NCI-H460 (cell line): ENCODE measurements around the gene MON2. TPM values are rescaled to one million over a fixed set of nuclear protein-coding genes. Genes with fewer than 3 reads are reported as not detected.
"Not testable (repeated sequence)": the region's sequence is repeated elsewhere in the genome, so short reads cannot be mapped to it uniquely, and the experiment has no call there.

Experiments used
- DNase-seq: peaks from one replicate; pipeline ENCODE4 v3.0.0-alpha.2; 2016; ENCODE audit warnings: low read depth; ENCODE audit errors: extremely low read depth
- total RNA-seq: library from RNA; depleted of rRNA; stranded (reverse); fragments of >200 nt; shearing (Covaris generic); gene quantifications from 2 replicates; pipeline ENCODE4 v1.2.3, GENCODE V29; 2014

The MON2 gene
- total RNA-seq, 1 experiment from 2014 or later = 22.4 TPM

GRCh38 chr12:62468935-62469334 lies 2.3 kb downstream of the MON2 start:
- DNase-seq = no peak

- DNase-seq = no peak
Observed at GRCh38 chr12:62469704-62470103, 3.1 kb downstream of the MON2 start.

GRCh38 chr12:62471734-62472133 lies 5.1 kb downstream of the MON2 start:
- no peak for DNase-seq

GRCh38 chr12:62472472-62472871 lies 5.8 kb downstream of the MON2 start:
- no peak for DNase-seq

GRCh38 chr12:62481843-62482540 lies 15.4 kb downstream of the MON2 start:
- no peak for DNase-seq

- no peak for DNase-seq
Observed at GRCh38 chr12:62482769-62483168, 16.1 kb downstream of the MON2 start.

- DNase-seq = no peak
Observed at GRCh38 chr12:62484233-62484632, 17.6 kb downstream of the MON2 start.

- DNase-seq = no peak
Observed at GRCh38 chr12:62505786-62506185, 39.2 kb downstream of the MON2 start.

GRCh38 chr12:62512901-62513300 lies 46.3 kb downstream of the MON2 start:
- DNase-seq = no peak

- DNase-seq = not testable (repeated sequence)
Observed at GRCh38 chr12:62514080-62514479, 47.5 kb downstream of the MON2 start.

- DNase-seq = no peak
Observed at GRCh38 chr12:62516927-62517326, 50.3 kb downstream of the MON2 start.

GRCh38 chr12:62517887-62518286 lies 51.3 kb downstream of the MON2 start:
- DNase-seq = no peak

- DNase-seq = no peak
Observed at GRCh38 chr12:62519043-62519442, 52.4 kb downstream of the MON2 start.

GRCh38 chr12:62520361-62520760 lies 53.7 kb downstream of the MON2 start:
- no peak for DNase-seq

GRCh38 chr12:62522984-62523383 lies 56.4 kb downstream of the MON2 start:
- no peak for DNase-seq

GRCh38 chr12:62523619-62524018 lies 57.0 kb downstream of the MON2 start:
- DNase-seq = no peak

GRCh38 chr12:62525271-62525670 lies 58.6 kb downstream of the MON2 start:
- DNase-seq = no peak

GRCh38 chr12:62530596-62530995 lies 64.0 kb downstream of the MON2 start:
- DNase-seq = no peak

GRCh38 chr12:62532333-62532732 lies 65.7 kb downstream of the MON2 start:
- no peak for DNase-seq

GRCh38 chr12:62533087-62533754 lies 66.6 kb downstream of the MON2 start:
- no peak for DNase-seq

- DNase-seq = no peak
Observed at GRCh38 chr12:62533755-62534107, 67.1 kb downstream of the MON2 start.

GRCh38 chr12:62536546-62536945 lies 69.9 kb downstream of the MON2 start:
- no peak for DNase-seq

- no peak for DNase-seq
Observed at GRCh38 chr12:62537551-62537950, 70.9 kb downstream of the MON2 start.
